GM19455 (cell line): ENCODE measurements around the gene KLHL17.
"Not testable (repeated sequence)": the region's sequence is repeated elsewhere in the genome, so short reads cannot be mapped to it uniquely, and the experiment has no call there.

Source experiments
- ATAC-seq: cut with Tn5 transposase; IDR thresholded peaks from one replicate; pipeline ENCODE4 v1.9.1; 2021; ENCODE audit not compliant: unreplicated experiment

KLHL17 gene

GRCh38 chr1:978835-979743 is 18.7 kb downstream of the KLHL17 start:
- ATAC-seq, result no peak

DNA sequence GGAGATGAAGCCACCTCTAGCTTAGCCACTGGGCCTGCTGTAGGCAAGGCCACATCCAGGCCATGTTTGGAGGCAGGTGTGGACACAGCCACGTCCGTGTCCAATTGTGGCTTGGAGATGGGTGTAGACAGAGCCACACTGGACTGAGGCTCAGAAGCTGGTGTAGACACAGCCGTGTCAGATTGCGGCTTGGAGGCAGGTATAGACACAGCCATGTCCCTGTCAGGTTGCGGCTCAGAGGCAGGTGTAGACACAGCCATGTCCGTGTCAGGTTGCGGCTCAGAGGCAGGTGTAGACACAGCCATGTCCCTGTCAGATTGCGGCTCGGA is 19.3 kb downstream of the KLHL17 start:
- no peak for ATAC-seq

DNA sequence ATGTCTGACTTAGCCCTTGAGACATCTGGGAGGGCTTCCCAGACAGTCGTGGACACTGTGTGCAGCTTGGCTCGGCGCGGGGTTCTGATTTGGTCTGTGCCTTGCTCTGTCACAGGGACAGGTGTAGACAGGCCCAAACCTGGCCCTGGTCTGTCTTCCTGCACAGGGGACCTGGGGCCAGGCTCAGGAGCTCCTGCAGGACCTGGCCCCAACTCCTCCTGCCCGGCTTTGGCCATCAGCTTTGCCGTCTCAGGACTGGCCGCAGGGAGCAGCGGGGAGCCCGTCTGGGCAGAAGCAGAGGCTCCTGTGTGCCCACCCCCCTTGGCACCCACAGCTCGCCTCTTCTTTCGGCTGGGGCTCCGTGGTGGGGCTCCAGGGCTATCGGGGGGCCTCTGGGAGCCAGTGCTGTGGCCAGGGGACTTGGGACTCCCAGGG is 19.8 kb downstream of the KLHL17 start:
- ATAC-seq, result no peak

GRCh38 chr1:980602-981395 is 20.4 kb downstream of the KLHL17 start:
- no peak for ATAC-seq

DNA sequence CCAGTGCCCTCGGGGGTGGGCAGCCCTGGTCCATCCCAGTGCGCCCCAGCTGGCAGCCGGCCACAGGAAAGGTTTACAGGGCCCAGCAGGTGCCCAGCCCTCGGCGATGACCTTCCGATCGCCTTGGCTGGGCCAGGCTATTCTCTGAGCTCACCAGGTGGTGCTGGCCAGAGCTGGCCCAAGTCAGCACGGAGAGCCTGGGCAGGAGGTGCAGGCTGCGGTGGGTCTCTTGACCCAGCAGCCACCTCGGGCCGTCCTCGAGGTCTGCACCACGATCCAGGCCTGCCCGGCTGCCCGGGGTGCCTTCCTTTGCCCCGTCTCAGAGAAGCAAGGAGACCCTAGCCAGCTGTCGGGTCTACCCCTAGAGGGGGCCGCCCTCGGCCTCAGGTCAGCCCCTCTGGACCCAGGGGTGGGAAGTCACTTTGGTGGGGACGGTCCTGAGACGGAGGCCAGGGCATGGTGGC is 21.1 kb downstream of the KLHL17 start:
- ATAC-seq, result no peak

- no peak for ATAC-seq
Observed at GRCh38 chr1:981955-982558, 21.7 kb downstream of the KLHL17 start, which contains the start of gene PERM1. Gene PERM1, minus strand, starts transcription at chr1:982093. Its CDS starts 1,064 bp downstream, at chr1:981029.

GRCh38 chr1:982765-983436 is 22.5 kb downstream of the KLHL17 start:
- ATAC-seq, result no peak

DNA sequence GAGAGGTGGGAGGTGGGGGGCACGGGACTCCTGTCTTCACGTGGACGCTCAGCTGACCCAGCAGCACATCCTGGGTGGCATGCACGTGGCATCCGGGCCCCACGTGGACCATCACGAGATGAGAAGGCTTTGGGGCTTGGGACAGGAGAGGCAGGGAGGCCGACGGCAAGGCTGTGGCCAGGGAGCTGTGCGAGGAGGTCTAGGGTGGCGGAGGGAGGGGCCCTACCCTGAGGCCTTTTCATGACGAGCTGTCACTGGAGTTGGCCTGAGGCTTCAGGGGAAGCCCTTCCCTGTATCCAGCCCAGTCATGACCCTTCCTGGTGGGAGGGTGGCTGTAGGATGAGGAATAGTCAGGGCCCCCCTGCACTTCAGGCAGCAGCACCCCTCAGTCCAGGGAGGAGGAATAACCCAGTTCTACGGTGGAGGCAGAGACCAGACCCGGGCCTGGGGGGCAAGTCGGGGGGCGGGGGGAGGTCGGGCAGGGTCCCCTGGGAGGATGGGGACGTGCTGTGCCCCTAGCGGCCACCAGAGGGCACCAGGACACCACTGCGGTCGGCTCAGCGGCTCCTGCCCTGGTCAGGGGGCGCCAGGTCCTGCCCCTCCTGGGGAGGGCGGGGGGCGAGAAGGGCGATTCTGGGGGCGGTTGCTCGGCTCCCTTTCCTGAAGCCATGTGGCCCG is 23.6 kb downstream of the KLHL17 start:
- no peak for ATAC-seq

- no peak for ATAC-seq
Observed at GRCh38 chr1:984476-984814, 24.1 kb downstream of the KLHL17 start.

GRCh38 chr1:985126-985525 is 24.7 kb downstream of the KLHL17 start:
- ATAC-seq, result no peak

DNA sequence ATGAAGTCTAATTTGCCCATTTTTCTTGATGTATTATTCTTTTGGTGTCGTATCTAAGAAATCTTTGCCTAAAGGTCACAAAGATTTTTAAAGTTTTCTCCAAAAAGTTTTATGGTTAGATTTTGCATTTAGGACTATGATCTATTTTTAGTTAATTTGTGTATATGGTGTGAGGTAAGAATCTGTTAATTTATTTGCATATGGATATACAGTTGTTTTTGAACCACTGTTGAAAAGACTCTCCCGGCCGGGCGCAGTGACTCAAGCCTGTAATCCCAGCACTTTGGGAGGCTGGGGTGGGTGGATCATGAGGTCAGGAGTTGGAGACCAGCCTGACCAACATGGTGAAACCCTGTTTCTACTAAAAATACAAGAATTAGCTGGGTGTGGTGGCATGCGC is 27.7 kb downstream of the KLHL17 start:
- ATAC-seq, result not testable (repeated sequence)

GRCh38 chr1:991275-991674 is 30.9 kb downstream of the KLHL17 start:
- not testable (repeated sequence) for ATAC-seq

GRCh38 chr1:991895-992294 is 31.5 kb downstream of the KLHL17 start:
- ATAC-seq, result no peak

- ATAC-seq, result no peak
Observed at GRCh38 chr1:992362-992761, 32.0 kb downstream of the KLHL17 start.

- no peak for ATAC-seq
Observed at GRCh38 chr1:993379-993995, 33.1 kb downstream of the KLHL17 start.

DNA sequence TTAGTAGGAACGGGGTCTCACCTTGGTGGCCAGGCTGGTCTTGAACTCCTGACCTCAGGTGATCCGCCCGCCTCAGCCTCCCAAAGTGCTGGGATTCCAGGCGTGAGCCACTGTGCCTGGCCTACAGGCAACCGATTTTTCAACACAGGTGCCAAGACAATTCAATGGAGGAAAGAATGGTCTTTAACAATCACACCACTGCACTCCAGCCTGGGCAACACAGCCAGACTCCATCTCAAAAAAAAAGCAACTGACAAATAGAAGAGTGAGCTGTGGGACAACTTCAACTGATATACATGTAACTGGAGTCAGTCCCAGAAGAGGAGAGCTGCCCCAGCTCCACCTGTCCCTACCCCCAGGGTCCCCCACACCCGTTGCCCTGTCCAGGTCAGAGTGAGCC is 34.2 kb downstream of the KLHL17 start:
- not testable (repeated sequence) for ATAC-seq

DNA sequence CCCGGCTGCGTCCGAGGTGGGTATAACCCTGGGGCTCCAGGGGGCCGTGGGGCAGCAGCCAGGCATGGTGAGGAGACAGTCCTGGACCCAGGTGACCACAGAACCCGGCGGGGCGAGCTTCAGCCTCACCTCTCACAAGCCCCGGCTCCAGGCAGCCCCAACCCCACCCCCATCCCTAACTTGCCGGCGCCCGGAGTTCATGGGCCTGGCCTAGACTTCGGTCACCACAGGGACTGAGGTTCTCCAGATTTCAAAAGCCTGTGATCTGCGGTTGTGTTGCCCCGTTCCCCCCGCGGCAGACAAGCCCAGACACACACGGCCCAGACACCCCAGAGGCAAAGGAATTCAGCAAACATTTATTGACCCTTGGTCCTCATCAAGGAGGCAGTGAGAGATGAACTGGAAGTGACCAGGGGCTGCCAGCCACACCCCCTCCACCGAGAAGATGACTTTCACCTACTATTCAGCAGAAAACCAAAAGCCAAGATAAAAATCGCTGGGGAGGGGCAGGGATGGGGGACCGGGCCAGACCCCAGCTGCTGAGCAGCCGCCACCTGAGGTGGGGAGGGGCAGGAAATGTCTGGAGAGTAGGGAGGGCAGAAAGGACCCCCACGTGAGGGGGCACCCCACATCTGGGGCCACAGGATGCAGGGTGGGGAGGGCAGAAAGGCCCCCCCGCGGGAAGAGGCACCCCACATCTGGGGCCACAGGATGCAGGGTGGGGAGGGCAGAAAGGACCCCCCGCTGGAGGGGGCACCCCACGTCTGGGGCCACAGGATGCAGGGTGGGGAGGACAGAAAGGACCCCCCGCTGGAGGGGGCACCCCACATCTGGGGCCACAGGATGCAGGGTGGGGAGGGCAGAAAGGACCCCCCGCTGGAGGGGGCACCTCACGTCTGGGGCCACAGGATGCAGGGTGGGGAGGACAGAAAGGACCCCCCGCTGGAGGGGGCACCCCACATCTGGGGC is 35.6 kb downstream of the KLHL17 start:
- ATAC-seq, result no peak

DNA sequence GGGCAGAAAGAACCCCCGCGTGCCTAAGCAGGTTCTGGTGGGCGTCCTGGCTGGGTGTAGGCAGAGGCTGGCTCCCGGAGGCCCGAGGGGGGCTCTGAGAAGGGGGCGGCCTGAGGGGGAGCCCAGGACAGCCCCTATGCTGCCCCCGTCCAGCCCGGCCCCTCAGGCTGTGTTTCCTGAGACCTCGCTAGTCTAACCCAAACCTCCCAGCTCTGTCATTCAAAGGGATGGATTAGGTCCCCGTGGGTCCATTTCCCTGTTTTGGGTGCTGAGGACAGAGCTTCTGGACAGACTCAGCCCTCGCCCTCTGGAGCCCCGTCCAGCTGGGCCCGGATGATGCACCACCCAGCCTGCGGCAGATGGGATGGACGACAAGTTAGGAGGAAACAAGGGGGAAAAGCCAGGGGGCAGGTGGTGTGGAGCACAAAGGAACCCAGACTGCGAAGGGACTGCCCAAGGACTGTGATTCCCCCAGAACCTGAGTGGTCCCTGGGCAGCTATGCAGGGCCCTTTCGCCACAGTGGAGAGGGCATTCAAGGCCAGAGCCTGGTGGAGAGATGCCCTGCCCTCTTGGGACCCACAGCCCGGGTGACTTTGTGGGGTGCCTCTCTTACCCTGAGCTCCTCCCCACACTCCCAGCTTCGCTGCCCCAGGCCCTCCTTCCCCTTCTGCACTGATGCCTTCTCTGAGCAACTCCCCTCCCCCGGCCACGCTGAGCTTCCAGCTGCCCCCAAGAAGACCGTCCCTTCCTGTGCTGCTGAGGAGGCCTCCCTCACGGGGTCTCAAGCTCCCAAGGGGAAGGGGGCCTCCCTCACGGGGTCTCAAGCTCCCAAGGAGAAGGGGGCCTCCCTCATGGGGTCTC is 36.7 kb downstream of the KLHL17 start:
- ATAC-seq, result no peak
